Skeletal muscle satellite cell (primary cell): ENCODE data around the gene RELA. TPM values are rescaled to one million over a fixed set of nuclear protein-coding genes. Genes with fewer than 3 reads are reported as not detected.
"Not testable (repeated sequence)": the region's sequence is repeated elsewhere in the genome, so short reads cannot be mapped to it uniquely, and the experiment has no call there.

Source experiments
- H3K27me3 ChIP-seq: 2 replicates; pipeline ENCODE4 v1.7.0; 2013; ENCODE audit warnings: low read length; ENCODE audit not compliant: control insufficient read depth, insufficient read depth
- H3K36me3 ChIP-seq: 2 replicates; pipeline ENCODE4 v1.7.0; 2013; ENCODE audit warnings: mild to moderate bottlenecking, control low read depth, low read length; ENCODE audit not compliant: insufficient read depth
- H3K4me1 ChIP-seq: 2 replicates; pipeline ENCODE4 v1.7.0; 2013; ENCODE audit warnings: low read length; ENCODE audit not compliant: control insufficient read depth, insufficient read depth
- H3K4me2 ChIP-seq: 2 replicates; pipeline ENCODE4 v1.7.0; 2013; ENCODE audit warnings: mild to moderate bottlenecking, low read length
- H3K4me3 ChIP-seq: 2 replicates; pipeline ENCODE4 v1.7.0; 2013; ENCODE audit warnings: low read length
- H3K9ac ChIP-seq: 2 replicates; pipeline ENCODE4 v1.7.0; 2013; ENCODE audit warnings: mild to moderate bottlenecking, low read depth, low read length, moderate library complexity
- H3K9me3 ChIP-seq: replicated peaks from 2 replicates; pipeline ENCODE4 v1.7.0; 2013; ENCODE audit warnings: mild to moderate bottlenecking, control low read depth, low read length
- total RNA-seq: library from RNA; depleted of rRNA; stranded (reverse); fragments of >200 nt; gene quantifications from 2 replicates; pipeline ENCODE4 v1.2.3, GENCODE V29; 2012; rRNA removed

The RELA gene
- 18.0 and 25.6 TPM in 2 replicates for total RNA-seq

- H3K9me3 ChIP-seq = no peaks in the 10 kb centered on the region
- H3K27me3 ChIP-seq = no peaks in the 10 kb centered on the region
- peak within 1 kb of the TSS; percentile 99 for H3K4me2 ChIP-seq
- peaks cover 24% of the 10 kb centered on the region for H3K4me1 ChIP-seq
- H3K9ac ChIP-seq = peak within 1 kb of the TSS; percentile 98
- peak within 1 kb of the TSS; percentile 77 for H3K4me3 ChIP-seq
- H3K36me3 ChIP-seq = peaks cover 39% of the 10 kb centered on the region
These were observed at the start of gene RELA for GRCh38 chr11:65662799-65663638. Gene RELA, minus strand, starts transcription at chr11:65662916. Its CDS starts 84 bp downstream, at chr11:65662832.

- Histone ChIP-seq H3K4me3 (peak within 1 kb of the TSS; percentile 79), H3K9me3 (no peaks in the 10 kb centered on the region), H3K4me1 (peaks cover 18% of the 10 kb centered on the region), H3K27me3 (no peaks in the 10 kb centered on the region), H3K4me2 (peak within 1 kb of the TSS; percentile 93), H3K36me3 (peaks cover 37% of the 10 kb centered on the region), H3K9ac (peak within 1 kb of the TSS; percentile 89)
These were observed 49.3 kb upstream of the RELA start, which contains the start of gene KAT5 for GRCh38 chr11:65711785-65712632. Gene KAT5, plus strand, starts transcription at chr11:65712252. Its CDS starts 16 bp downstream, at chr11:65712268.

GRCh38 chr11:65710421-65710820 lies 47.7 kb upstream of the RELA start:
- H3K4me3 ChIP-seq = no peak overlapping the region
- peaks cover 27% of the 10 kb centered on the region for H3K36me3 ChIP-seq
- no peaks in the 10 kb centered on the region for H3K9me3 ChIP-seq
- peaks cover 5% of the 10 kb centered on the region for H3K27me3 ChIP-seq
- no peak overlapping the region for H3K4me2 ChIP-seq
- H3K4me1 ChIP-seq = peaks cover 18% of the 10 kb centered on the region
- no peak overlapping the region for H3K9ac ChIP-seq

- Histone ChIP-seq H3K4me1 (peaks cover 18% of the 10 kb centered on the region), H3K9ac (no peak overlapping the region), H3K4me2 (no peak overlapping the region), H3K27me3 (peaks cover 6% of the 10 kb centered on the region), H3K4me3 (no peak overlapping the region), H3K9me3 (no peaks in the 10 kb centered on the region), H3K36me3 (peaks cover 20% of the 10 kb centered on the region)
These were observed 46.9 kb upstream of the RELA start for GRCh38 chr11:65709661-65710060.

- Histone ChIP-seq H3K4me3 (no peak overlapping the region), H3K27me3 (peaks cover 6% of the 10 kb centered on the region)
These were observed 45.7 kb upstream of the RELA start for GRCh38 chr11:65708451-65708850.

GRCh38 chr11:65707002-65707401 lies 44.3 kb upstream of the RELA start:
- H3K9me3 ChIP-seq, H3K36me3 ChIP-seq, H3K9ac ChIP-seq, H3K4me3 ChIP-seq, H3K4me2 ChIP-seq: not testable (repeated sequence)
- Histone ChIP-seq H3K4me1 (peaks cover 11% of the 10 kb centered on the region), H3K27me3 (peaks cover 17% of the 10 kb centered on the region)

More at GRCh38 chr11:65708451-65708850, 45.7 kb upstream of the RELA start:
- peaks cover 18% of the 10 kb centered on the region for H3K4me1 ChIP-seq
- H3K9ac ChIP-seq = no peak overlapping the region
- peaks cover 8% of the 10 kb centered on the region for H3K36me3 ChIP-seq
- no peaks in the 10 kb centered on the region for H3K9me3 ChIP-seq
- no peak overlapping the region for H3K4me2 ChIP-seq

- H3K36me3 ChIP-seq, H3K9ac ChIP-seq, H3K9me3 ChIP-seq: not testable (repeated sequence)
- Histone ChIP-seq H3K4me3 (peak overlapping the region; percentile 52), H3K4me1 (peaks cover 11% of the 10 kb centered on the region), H3K27me3 (peaks cover 23% of the 10 kb centered on the region), H3K4me2 (peak overlapping the region; percentile 76)
These were observed 43.6 kb upstream of the RELA start for GRCh38 chr11:65706303-65706763.

- H3K36me3 ChIP-seq = no peaks in the 10 kb centered on the region
- no peaks in the 10 kb centered on the region for H3K4me1 ChIP-seq
- no peak overlapping the region for H3K4me2 ChIP-seq
These were observed 41.1 kb upstream of the RELA start for GRCh38 chr11:65703846-65704245.

GRCh38 chr11:65701686-65702085 lies 39.0 kb upstream of the RELA start:
- no peak overlapping the region for H3K9ac ChIP-seq
- H3K4me3 ChIP-seq = no peak overlapping the region
- H3K4me1 ChIP-seq = no peaks in the 10 kb centered on the region
- no peaks in the 10 kb centered on the region for H3K9me3 ChIP-seq
- H3K27me3 ChIP-seq = peaks cover 47% of the 10 kb centered on the region
- no peak overlapping the region for H3K4me2 ChIP-seq
- H3K36me3 ChIP-seq = no peaks in the 10 kb centered on the region

More at GRCh38 chr11:65703846-65704245, 41.1 kb upstream of the RELA start:
- H3K27me3 ChIP-seq = peaks cover 45% of the 10 kb centered on the region
- H3K4me3 ChIP-seq = no peak overlapping the region
- H3K9me3 ChIP-seq = no peaks in the 10 kb centered on the region
- no peak overlapping the region for H3K9ac ChIP-seq

- Histone ChIP-seq H3K9me3 (no peaks in the 10 kb centered on the region), H3K27me3 (peaks cover 41% of the 10 kb centered on the region), H3K9ac (no peak overlapping the region), H3K4me3 (no peak overlapping the region), H3K36me3 (no peaks in the 10 kb centered on the region), H3K4me1 (no peaks in the 10 kb centered on the region), H3K4me2 (no peak overlapping the region)
These were observed 37.7 kb upstream of the RELA start for GRCh38 chr11:65700399-65700798.

- H3K4me2 ChIP-seq = no peak overlapping the region
These were observed 36.6 kb upstream of the RELA start for GRCh38 chr11:65699306-65699705.

More at GRCh38 chr11:65699306-65699705, 36.6 kb upstream of the RELA start:
- no peaks in the 10 kb centered on the region for H3K4me1 ChIP-seq
- H3K27me3 ChIP-seq = peaks cover 42% of the 10 kb centered on the region
- no peaks in the 10 kb centered on the region for H3K36me3 ChIP-seq
- no peaks in the 10 kb centered on the region for H3K9me3 ChIP-seq
- no peak overlapping the region for H3K4me3 ChIP-seq
- H3K9ac ChIP-seq = no peak overlapping the region
